Measurements from ENCODE around the gene LINGO1. TPM values are rescaled to one million over a fixed set of nuclear protein-coding genes. Genes with fewer than 3 reads are reported as not detected.

LINGO1 gene
- total and polyA plus RNA-seq, 2 donors (not counting 1 experiment from before 2014, with no cell fraction given) = not detected

DNA sequence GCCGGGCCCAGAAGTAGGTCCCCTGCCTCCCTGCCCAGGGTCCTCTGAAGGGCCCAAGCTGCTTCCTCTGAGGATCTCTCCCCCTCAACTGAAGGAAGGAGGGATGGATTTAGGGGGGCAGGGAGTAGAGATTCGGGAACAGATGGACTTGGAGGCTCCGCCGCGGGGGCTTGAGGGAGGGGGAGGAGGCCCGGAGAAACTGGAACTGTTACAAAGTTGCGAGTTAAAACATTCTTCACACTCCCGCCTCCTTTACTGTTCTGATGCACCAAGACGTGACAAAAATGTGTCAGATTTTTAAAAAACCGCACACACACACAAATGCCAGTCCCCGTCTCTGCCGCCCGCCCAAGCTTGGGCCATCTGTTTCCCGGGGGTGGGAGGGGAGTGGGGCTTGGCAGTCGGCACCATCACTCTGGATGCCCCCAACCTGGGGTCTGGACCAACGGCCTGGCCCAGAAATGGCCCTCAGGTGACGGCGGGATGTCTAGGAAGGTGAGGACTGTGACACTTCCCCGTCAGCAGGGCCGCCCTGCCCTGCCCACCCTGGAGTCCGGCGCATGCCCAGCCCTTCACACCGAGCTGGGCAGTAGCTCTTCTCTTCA, 25.0 kb upstream of the LINGO1 start:
- H3K27ac Mint-ChIP-seq = no peak overlapping the region
- H3K27me3 ChIP-seq (replicated peaks in 1 of 4; ENCODE audit: control extremely low read depth in 1 of 4, control insufficient read depth in 3 of 4, insufficient read depth in 4 of 4, low read length in 3 of 4) = peaks cover 0 to 27% (median 3%) of the 10 kb centered on the region in 4 experiments
- TF ChIP-seq, protein P1, sequence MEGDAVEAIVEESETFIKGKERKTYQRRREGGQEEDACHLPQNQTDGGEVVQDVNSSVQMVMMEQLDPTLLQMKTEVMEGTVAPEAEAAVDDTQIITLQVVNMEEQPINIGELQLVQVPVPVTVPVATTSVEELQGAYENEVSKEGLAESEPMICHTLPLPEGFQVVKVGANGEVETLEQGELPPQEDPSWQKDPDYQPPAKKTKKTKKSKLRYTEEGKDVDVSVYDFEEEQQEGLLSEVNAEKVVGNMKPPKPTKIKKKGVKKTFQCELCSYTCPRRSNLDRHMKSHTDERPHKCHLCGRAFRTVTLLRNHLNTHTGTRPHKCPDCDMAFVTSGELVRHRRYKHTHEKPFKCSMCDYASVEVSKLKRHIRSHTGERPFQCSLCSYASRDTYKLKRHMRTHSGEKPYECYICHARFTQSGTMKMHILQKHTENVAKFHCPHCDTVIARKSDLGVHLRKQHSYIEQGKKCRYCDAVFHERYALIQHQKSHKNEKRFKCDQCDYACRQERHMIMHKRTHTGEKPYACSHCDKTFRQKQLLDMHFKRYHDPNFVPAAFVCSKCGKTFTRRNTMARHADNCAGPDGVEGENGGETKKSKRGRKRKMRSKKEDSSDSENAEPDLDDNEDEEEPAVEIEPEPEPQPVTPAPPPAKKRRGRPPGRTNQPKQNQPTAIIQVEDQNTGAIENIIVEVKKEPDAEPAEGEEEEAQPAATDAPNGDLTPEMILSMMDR (IDR thresholded peaks at IDR 0.05) = no peak
- TF ChIP-seq EZH2 (IDR thresholded peaks at IDR 0.05; ENCODE audit: borderline replicate concordance, insufficient read depth, low read depth, low read length, poor library complexity, severe bottlenecking) = no peak
- intact Hi-C loops (cut with micrococcal nuclease) = no loop called here
- H3K79me2 ChIP-seq (ENCODE audit: control insufficient read depth, insufficient read depth, low read length) = no peaks in the 10 kb centered on the region
- H3K4me1 Mint-ChIP-seq = no peaks in the 10 kb centered on the region
- DNase-seq (no peak), ATAC-seq (ENCODE audit: low read depth) (no peak)
- no peak overlapping the region for H2AFZ ChIP-seq (ENCODE audit: insufficient read depth, low read depth, low read length, poor library complexity, severe bottlenecking)
- no peak overlapping the region for H3K9ac ChIP-seq (ENCODE audit: low read length)
- no peak overlapping the region for H3K4me2 ChIP-seq (replicated peaks; ENCODE audit: low read depth, low read length, poor library complexity, severe bottlenecking)
- H3K27me3 Mint-ChIP-seq = peaks cover 42% of the 10 kb centered on the region
- H3K4me1 ChIP-seq (ENCODE audit: control insufficient read depth in 2 of 2, insufficient read depth in 2 of 2, low read length in 2 of 2) = no peaks in the 10 kb centered on the region
- no peak overlapping the region for H3K4me3 ChIP-seq (ENCODE audit: control extremely low read depth in 1 of 5, extremely low read depth in 1 of 5, insufficient read depth in 1 of 5, low read depth in 2 of 5, low read length in 4 of 5)
- peaks cover 0 to 18% (median 0%) of the 10 kb centered on the region in 3 donors for H3K9me3 ChIP-seq (ENCODE audit: control extremely low read depth in 1 of 3, control insufficient read depth in 2 of 3, insufficient read depth in 1 of 3, low read length in 2 of 3)
- CTCF ChIA-PET = no interaction called here
- no peaks in the 10 kb centered on the region for H3K36me3 ChIP-seq (replicated peaks in 1 of 2; ENCODE audit: control extremely low read depth in 1 of 2, control insufficient read depth in 1 of 2, extremely low read depth in 1 of 2, insufficient read depth in 2 of 2, low read length in 1 of 2)
- WGBS (ENCODE audit: insufficient coverage) = 92% methylated on average over 14 of the region's 23 CpGs
- POLR2A ChIA-PET = no interaction called here
- no peak overlapping the region for H3K27ac ChIP-seq (ENCODE audit: low read length in 2 of 2)
- peaks cover 4% of the 10 kb centered on the region for H3K9me3 Mint-ChIP-seq (ENCODE audit: insufficient read depth)
- H4K20me1 ChIP-seq (ENCODE audit: control insufficient read depth, insufficient read depth, low read length, poor library complexity, severe bottlenecking) = no peaks in the 10 kb centered on the region
- no peak overlapping the region for H3K4me3 Mint-ChIP-seq

- TF ChIP-seq, protein P1 (IDR thresholded peaks at IDR 0.05) = no peak
- TF ChIP-seq EZH2 (IDR thresholded peaks at IDR 0.05; ENCODE audit: borderline replicate concordance, insufficient read depth, low read depth, low read length, poor library complexity, severe bottlenecking) = no peak
- ChIA-PET CTCF (no interaction called here), POLR2A (no interaction called here)
- Histone ChIP-seq H3K79me2 (ENCODE audit: control insufficient read depth, insufficient read depth, low read length) (no peaks in the 10 kb centered on the region), H2AFZ (ENCODE audit: insufficient read depth, low read depth, low read length, poor library complexity, severe bottlenecking) (no peak overlapping the region), H3K4me3 (ENCODE audit: control extremely low read depth in 1 of 5, extremely low read depth in 1 of 5, insufficient read depth in 1 of 5, low read depth in 2 of 5, low read length in 4 of 5) (no peak overlapping the region), H3K27me3 (replicated peaks in 1 of 4; ENCODE audit: control extremely low read depth in 1 of 4, control insufficient read depth in 3 of 4, insufficient read depth in 4 of 4, low read length in 3 of 4) (peaks cover 0 to 27% (median 3%) of the 10 kb centered on the region in 4 experiments), H4K20me1 (ENCODE audit: control insufficient read depth, insufficient read depth, low read length, poor library complexity, severe bottlenecking) (no peaks in the 10 kb centered on the region), H3K27ac (ENCODE audit: low read length in 2 of 2) (no peak overlapping the region), H3K9ac (ENCODE audit: low read length) (no peak overlapping the region), H3K9me3 (ENCODE audit: control extremely low read depth in 1 of 3, control insufficient read depth in 2 of 3, insufficient read depth in 1 of 3, low read length in 2 of 3) (peaks cover 0 to 18% (median 0%) of the 10 kb centered on the region in 3 donors), H3K36me3 (replicated peaks in 1 of 2; ENCODE audit: control extremely low read depth in 1 of 2, control insufficient read depth in 1 of 2, extremely low read depth in 1 of 2, insufficient read depth in 2 of 2, low read length in 1 of 2) (no peaks in the 10 kb centered on the region), H3K4me1 (ENCODE audit: control insufficient read depth in 2 of 2, insufficient read depth in 2 of 2, low read length in 2 of 2) (no peaks in the 10 kb centered on the region), H3K4me2 (replicated peaks; ENCODE audit: low read depth, low read length, poor library complexity, severe bottlenecking) (no peak overlapping the region)
- intact Hi-C loops (cut with micrococcal nuclease) = no loop called here
- H3K27ac Mint-ChIP-seq = no peak overlapping the region
- H3K4me1 Mint-ChIP-seq = no peaks in the 10 kb centered on the region
- 9% methylated on average over 12 of the region's 12 CpGs for WGBS (ENCODE audit: insufficient coverage)
- no peak overlapping the region for H3K4me3 Mint-ChIP-seq
- DNase-seq (no peak), ATAC-seq (ENCODE audit: low read depth) (no peak)
- H3K9me3 Mint-ChIP-seq (ENCODE audit: insufficient read depth) = peaks cover 4% of the 10 kb centered on the region
- H3K27me3 Mint-ChIP-seq = peaks cover 42% of the 10 kb centered on the region
Measured at GRCh38 chr15:77656294-77656693, 23.6 kb upstream of the LINGO1 start.

All from B cell (primary cell).